Ishikawa (cell line): Measurements from ENCODE around the gene KIF5C.
A peak's percentile ranks its signal among the peaks of the same experiment; 100 is the strongest.

Experiments
- CEBPB ChIP-seq: IDR thresholded peaks from 2 replicates; pipeline ENCODE4 v1.6.1; 2012
- CREB1 ChIP-seq: IDR thresholded peaks from 2 replicates; pipeline ENCODE4 v1.6.1; 2012; ENCODE audit warnings: low read depth
- EGR1 ChIP-seq: IDR thresholded peaks from 2 replicates; pipeline ENCODE4 v1.6.1; 2012
- EP300 ChIP-seq: IDR thresholded peaks from 2 replicates; pipeline ENCODE4 v1.6.1; 2012; ENCODE audit warnings: borderline replicate concordance
- FOXM1 ChIP-seq: IDR thresholded peaks from 2 replicates; pipeline ENCODE4 v1.6.1; 2012; ENCODE audit warnings: low read depth, borderline replicate concordance
- MAX ChIP-seq: IDR thresholded peaks from 2 replicates; pipeline ENCODE4 v1.6.1; 2012
- NFIC ChIP-seq: IDR thresholded peaks from 2 replicates; pipeline ENCODE4 v1.6.1; 2012
- RAD21 ChIP-seq: IDR thresholded peaks from 2 replicates; pipeline ENCODE4 v1.6.1; 2012; ENCODE audit warnings: low read depth
- REST ChIP-seq: IDR thresholded peaks from 2 replicates; pipeline ENCODE4 v1.6.1; 2012; ENCODE audit warnings: low read depth, mild to moderate bottlenecking
- TAF1 ChIP-seq: IDR thresholded peaks from 2 replicates; pipeline ENCODE4 v1.6.1; 2012; ENCODE audit warnings: low read depth, mild to moderate bottlenecking
- TCF12 ChIP-seq: IDR thresholded peaks from 2 replicates; pipeline ENCODE4 v1.6.1; 2012; ENCODE audit warnings: low read depth
- TEAD4 ChIP-seq: IDR thresholded peaks from 2 replicates; pipeline ENCODE4 v1.6.1; 2012
- USF1 ChIP-seq: IDR thresholded peaks from 2 replicates; pipeline ENCODE4 v1.6.1; 2012
- YY1 ChIP-seq: IDR thresholded peaks from 2 replicates; pipeline ENCODE4 v1.6.1; 2012; ENCODE audit warnings: low read depth
- ZBTB7A ChIP-seq: IDR thresholded peaks from 2 replicates; pipeline ENCODE4 v1.6.1; 2012; ENCODE audit warnings: low read depth

KIF5C gene

GRCh38 chr2:148933456-148933855 lies 58.4 kb downstream of the KIF5C start:
- TF ChIP-seq ZBTB7A: no peak
- TF ChIP-seq EP300: no peak
- no peak for TF ChIP-seq CREB1
- no peak for TF ChIP-seq FOXM1
- TF ChIP-seq TEAD4: no peak
- no peak for TF ChIP-seq RAD21
- no peak for TF ChIP-seq CEBPB
- TF ChIP-seq REST: no peak
- TF ChIP-seq TCF12: no peak
- no peak for TF ChIP-seq YY1
- no peak for TF ChIP-seq TAF1
- TF ChIP-seq EGR1: no peak
- no peak for TF ChIP-seq NFIC
- TF ChIP-seq USF1: no peak
- TF ChIP-seq MAX: no peak

GRCh38 chr2:148935791-148936190 lies 60.8 kb downstream of the KIF5C start:
- no peak for TF ChIP-seq NFIC
- no peak for TF ChIP-seq TAF1
- TF ChIP-seq RAD21: no peak
- no peak for TF ChIP-seq CEBPB
- TF ChIP-seq EGR1: no peak
- TF ChIP-seq YY1: no peak
- no peak for TF ChIP-seq FOXM1
- TF ChIP-seq EP300: no peak
- TF ChIP-seq CREB1: no peak
- TF ChIP-seq REST: no peak
- no peak for TF ChIP-seq USF1
- no peak for TF ChIP-seq TEAD4

DNA sequence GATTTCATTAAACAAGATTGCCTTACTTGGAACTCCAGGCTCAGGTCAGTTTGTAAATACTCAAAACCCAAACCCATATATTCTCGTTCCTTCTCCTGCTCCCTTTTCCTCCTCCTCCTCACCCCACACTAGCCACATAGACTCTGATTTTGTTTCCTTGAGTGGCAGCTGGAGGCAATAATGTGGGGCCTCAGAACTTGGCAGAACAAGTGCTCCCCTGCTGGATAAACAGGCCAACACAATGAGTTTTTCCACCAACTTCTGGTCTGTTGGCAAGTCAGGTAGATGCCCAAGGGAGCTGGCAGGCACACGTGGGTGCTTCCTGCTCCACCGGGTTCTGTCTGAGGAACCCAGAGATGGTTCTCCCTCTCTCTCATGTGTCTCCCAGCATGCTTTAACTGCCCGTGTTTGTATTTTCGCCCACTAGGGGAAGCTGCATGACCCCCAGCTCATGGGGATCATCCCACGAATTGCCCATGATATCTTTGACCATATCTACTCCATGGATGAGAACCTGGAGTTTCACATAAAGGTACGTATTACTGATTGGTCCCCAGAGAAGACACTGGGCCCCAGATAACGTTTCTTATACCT lies 61.9 kb downstream of the KIF5C start:
- TF ChIP-seq EGR1: no peak
- peak; percentile 33 for TF ChIP-seq NFIC
- TF ChIP-seq RAD21: peak; percentile 24; the same call in 1 of the 2 replicates

- no peak for TF ChIP-seq USF1
- TF ChIP-seq REST: no peak
- no peak for TF ChIP-seq CREB1
- no peak for TF ChIP-seq MAX
- TF ChIP-seq TCF12: no peak
- no peak for TF ChIP-seq EGR1
- TF ChIP-seq FOXM1: no peak
- TF ChIP-seq CEBPB: no peak
These were observed 64.2 kb downstream of the KIF5C start for GRCh38 chr2:148939271-148939670.

- TF ChIP-seq TEAD4: no peak
- no peak for TF ChIP-seq CREB1
- TF ChIP-seq EP300: no peak
- no peak for TF ChIP-seq REST
- TF ChIP-seq YY1: no peak
- TF ChIP-seq USF1: no peak
- no peak for TF ChIP-seq TCF12
- TF ChIP-seq ZBTB7A: no peak
These were observed 68.1 kb downstream of the KIF5C start for GRCh38 chr2:148943097-148943496.
